NCI-H510A (cell line): ENCODE measurements around the gene SEMA5A.

Experiments used
- DNase-seq: peaks from one replicate; lab custom pipeline; 2025; lab: John Stamatoyannopoulos, UW

The SEMA5A gene, protein sequence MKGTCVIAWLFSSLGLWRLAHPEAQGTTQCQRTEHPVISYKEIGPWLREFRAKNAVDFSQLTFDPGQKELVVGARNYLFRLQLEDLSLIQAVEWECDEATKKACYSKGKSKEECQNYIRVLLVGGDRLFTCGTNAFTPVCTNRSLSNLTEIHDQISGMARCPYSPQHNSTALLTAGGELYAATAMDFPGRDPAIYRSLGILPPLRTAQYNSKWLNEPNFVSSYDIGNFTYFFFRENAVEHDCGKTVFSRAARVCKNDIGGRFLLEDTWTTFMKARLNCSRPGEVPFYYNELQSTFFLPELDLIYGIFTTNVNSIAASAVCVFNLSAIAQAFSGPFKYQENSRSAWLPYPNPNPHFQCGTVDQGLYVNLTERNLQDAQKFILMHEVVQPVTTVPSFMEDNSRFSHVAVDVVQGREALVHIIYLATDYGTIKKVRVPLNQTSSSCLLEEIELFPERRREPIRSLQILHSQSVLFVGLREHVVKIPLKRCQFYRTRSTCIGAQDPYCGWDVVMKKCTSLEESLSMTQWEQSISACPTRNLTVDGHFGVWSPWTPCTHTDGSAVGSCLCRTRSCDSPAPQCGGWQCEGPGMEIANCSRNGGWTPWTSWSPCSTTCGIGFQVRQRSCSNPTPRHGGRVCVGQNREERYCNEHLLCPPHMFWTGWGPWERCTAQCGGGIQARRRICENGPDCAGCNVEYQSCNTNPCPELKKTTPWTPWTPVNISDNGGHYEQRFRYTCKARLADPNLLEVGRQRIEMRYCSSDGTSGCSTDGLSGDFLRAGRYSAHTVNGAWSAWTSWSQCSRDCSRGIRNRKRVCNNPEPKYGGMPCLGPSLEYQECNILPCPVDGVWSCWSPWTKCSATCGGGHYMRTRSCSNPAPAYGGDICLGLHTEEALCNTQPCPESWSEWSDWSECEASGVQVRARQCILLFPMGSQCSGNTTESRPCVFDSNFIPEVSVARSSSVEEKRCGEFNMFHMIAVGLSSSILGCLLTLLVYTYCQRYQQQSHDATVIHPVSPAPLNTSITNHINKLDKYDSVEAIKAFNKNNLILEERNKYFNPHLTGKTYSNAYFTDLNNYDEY

DNA sequence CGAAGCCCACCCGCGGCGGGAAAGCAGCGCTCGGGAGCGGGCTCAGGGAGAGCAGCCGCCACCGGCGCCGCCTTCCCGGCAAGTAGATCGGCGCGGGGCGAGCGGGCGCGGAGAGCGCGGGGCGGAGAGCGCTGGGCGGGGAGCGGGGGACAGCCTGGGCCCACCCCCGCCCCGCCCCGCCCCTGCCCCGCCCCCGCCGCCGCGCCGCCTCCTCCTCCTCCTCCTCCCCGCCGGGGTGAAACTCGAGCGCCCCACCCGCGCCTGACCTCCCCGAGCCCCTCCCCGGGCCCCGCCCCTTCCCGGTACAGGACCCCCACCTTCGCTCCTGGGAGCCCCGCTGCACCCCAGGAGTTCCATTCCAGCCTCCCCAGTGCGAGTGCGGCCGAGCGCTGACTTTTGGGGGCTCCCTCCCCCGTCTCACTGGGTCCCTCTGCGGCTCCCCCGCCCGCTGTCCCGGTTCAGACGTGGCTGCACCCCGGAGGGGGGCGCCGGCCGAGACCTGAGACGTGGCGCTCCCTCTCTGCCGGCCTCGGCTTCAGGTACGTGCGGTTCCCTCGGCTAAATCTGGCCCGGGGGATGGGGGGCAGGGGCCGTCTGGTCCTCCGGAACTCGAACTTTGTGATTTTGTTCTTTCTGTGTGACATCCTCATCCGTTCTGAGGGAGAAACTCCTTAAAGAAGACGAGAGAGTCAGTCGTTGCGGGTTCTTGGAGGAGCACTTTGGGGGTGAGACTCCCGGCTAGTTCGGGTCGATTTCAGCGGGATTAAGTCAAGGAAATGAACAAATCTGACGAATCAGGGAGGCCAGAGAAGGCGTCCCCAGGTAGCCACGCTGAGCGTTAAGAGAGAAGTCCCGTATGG, at the start of gene SEMA5A:
TSS of gene SEMA5A (minus strand) at position 84 of the 860 bp plus-strand sequence. CDS start 166,129 bp downstream, outside the sequence.
- DNase-seq: no peak

- no peak for DNase-seq
Observed at GRCh38 chr5:9594913-9595312, 49.0 kb upstream of the SEMA5A start.

GRCh38 chr5:9589049-9589835, 43.4 kb upstream of the SEMA5A start:
- DNase-seq: no peak

DNA sequence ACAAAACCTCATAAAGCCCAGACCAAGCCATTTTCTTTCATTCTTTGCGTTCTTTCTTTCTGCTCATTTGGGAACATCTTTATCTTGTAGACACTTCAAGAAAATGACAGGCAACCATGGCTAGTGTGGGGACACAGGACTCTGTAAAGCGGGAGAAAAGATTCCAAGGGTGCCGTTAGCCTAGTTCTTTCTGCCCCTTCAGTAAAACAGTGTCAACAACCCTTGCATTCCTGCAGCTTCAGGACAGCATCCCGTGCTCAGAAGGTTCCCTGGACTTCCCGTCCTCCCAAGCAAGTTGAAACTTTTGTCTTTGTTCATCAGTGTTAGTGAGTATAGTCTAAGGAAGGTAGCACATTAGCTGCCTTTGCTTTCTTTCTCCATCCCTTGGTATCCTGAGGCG, 42.4 kb upstream of the SEMA5A start:
- DNase-seq: no peak

GRCh38 chr5:9587135-9587534, 41.3 kb upstream of the SEMA5A start:
- DNase-seq: no peak

DNA sequence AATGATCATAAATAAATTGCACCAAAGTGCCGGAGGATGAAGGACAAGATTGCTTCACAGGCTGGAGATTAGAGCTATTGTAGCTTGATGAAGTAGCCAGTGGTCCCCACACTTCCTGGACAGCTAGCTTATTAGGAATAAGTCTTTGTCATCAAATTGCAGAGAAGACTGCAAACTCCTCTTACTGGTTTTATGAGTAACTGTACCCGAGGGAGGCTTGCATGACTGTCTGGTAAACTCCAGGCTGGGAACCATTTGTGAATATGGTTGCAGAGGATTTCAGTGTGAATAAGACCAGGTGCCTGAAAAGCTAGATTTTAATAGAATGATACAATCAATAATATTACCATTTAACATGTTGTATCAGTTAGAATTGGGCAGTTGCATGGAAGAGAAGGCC, 36.5 kb upstream of the SEMA5A start:
- no peak for DNase-seq

DNA sequence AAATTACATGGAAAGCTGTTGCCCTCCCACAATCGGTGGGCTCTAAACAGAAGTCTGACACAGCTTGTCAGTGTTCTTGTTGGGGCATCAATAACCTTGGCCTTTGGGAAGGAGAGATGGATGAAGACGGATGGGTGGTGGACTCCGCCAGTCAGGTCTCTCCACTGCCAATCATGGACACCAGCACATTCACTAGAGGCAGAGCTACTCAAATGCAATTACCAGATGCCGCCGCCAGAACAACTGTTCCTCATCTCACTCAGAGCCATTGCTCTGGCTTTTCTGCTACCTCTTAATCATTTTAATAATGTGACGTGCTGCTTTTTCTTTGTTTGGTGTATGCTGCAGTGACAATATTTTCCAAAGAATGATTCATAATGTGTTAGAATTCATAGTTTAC, 27.9 kb upstream of the SEMA5A start:
- DNase-seq: no peak

DNA sequence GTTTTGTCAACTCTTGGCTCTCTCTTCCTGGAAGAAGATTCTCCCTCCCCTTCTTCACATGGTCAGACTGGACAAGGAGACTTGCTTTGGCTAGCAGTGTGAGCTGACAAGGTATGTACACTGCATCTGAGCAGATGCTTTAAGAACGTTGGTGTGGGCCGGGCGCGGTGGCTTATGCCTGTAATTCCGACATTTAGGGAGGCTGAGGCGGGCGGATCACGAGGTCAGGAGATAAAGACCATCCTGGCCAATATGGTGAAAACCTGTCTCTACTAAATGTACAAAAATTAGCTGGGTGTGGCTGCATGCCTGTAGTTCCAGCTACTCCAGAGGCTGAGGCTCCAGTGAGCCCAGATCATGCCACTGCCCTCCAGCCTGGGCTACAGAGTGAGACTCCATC, 26.4 kb upstream of the SEMA5A start:
- no peak for DNase-seq

GRCh38 chr5:9570876-9571275, 25.0 kb upstream of the SEMA5A start:
- no peak for DNase-seq

DNA sequence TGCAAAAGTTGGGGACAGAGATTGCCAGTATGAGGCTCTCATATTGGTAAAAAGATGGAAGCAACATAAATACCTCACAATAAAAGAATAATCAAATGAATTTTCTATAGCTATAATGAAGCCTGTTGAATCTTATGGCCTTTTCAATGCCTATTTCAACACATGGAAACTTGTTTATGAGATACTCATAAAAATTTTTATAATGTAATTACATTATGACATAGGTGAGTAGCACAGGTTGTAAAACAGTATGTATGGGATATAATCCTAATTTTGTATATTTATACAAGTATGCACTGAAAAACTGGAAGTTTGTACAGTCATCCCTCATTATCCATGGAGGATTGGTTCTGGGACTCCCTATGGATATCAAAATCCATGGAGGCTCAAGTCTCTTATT, 21.2 kb upstream of the SEMA5A start:
- DNase-seq: no peak

GRCh38 chr5:9564752-9565151, 18.9 kb upstream of the SEMA5A start:
- no peak for DNase-seq

DNA sequence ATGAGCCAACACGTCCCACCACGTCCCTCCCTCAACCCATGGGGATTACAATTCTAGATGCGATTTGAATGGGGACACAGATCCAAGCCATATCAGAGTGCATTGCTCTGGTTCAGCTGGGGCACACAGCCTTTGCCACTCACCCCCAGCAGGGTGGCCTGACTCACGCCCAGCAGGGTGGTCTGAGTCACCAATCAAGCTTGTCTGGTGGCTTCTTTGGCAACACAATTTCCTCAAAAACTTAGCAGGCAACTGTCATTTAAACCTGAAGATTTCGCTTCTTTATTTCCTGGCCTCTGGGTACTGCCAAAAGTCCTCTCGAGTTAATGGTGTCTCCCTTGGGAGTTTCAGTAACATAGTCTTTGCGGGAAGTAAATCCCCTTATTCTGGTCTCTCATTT, 16.3 kb upstream of the SEMA5A start:
- DNase-seq: no peak

DNA sequence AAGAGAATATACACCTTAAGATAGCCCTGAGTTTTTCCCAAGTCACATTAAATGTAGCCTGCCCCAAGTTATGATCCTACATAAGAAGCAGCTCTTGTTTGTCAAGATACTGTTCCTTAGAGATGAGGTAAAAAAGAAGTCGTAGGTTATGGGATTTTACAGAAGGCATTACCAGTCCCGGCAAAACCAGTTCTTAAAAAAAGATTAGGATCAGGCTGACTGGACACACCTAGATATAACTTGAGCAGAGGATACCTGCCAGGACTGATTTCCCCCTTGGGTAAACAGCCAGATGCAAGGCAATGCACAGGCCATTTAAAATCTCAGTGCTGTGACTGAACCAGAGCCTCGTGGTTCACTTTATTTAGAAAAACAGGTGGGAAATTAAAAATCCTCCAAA, 14.1 kb upstream of the SEMA5A start:
- DNase-seq: no peak

- no peak for DNase-seq
Observed at GRCh38 chr5:9558319-9558965, 12.6 kb upstream of the SEMA5A start.

GRCh38 chr5:9557696-9558095, 11.8 kb upstream of the SEMA5A start:
- DNase-seq: no peak

DNA sequence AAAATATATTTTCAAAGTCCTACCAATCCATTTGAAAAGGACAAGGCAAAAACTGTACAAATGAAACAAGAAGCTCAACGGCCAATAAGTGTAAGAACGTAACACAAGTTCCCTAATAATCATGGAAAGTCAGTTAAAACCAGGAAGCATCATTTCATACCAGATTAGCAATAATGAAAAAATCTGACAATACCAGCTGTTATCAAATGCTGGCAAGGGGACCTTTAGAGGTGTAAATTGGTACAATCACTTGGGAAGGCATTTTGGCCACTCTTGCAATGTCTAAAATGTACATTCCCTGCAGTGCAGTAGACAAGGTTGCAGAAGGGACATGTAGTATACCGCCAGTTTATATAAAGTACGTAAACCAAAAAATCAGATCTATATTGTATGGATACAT, 10.1 kb upstream of the SEMA5A start:
- no peak for DNase-seq

DNA sequence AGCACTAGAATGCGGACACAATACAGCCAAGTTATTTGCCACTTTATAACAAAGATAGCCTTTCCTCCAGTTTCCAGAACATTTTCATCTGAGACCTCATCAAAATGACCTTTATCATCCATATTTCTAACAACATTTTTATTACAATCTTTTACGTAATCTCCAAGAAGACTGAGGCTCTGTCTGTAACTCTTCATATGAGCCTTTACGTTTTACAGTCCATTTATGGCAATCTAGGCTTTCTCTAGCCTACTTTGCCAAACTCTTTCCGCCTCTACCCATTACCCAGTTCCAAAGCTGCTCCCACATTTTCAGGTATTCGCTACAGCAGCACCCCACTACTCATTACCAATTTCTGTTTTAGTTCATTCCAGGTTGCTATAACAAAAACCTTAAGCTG, 8.2 kb upstream of the SEMA5A start:
- DNase-seq: no peak

DNA sequence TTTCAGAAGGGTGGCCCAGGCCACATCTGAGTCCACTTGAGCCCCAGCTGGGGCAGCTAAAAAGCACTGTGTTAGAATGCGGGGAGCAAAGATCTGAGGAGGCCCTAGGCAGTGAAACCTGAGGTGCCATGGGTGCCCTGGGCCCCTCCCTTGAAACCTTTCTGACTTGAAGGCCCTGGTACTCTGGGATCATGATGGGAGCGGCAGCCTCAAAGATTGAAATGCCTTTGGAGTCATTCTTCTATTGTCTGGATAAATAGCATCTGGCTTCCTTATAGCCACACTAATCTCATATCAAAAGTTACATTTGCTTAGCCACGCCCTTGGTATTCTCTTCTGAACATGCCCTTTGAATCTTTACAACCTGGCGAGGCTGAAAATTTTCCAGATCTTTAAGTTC, 7.7 kb upstream of the SEMA5A start:
- DNase-seq: no peak

DNA sequence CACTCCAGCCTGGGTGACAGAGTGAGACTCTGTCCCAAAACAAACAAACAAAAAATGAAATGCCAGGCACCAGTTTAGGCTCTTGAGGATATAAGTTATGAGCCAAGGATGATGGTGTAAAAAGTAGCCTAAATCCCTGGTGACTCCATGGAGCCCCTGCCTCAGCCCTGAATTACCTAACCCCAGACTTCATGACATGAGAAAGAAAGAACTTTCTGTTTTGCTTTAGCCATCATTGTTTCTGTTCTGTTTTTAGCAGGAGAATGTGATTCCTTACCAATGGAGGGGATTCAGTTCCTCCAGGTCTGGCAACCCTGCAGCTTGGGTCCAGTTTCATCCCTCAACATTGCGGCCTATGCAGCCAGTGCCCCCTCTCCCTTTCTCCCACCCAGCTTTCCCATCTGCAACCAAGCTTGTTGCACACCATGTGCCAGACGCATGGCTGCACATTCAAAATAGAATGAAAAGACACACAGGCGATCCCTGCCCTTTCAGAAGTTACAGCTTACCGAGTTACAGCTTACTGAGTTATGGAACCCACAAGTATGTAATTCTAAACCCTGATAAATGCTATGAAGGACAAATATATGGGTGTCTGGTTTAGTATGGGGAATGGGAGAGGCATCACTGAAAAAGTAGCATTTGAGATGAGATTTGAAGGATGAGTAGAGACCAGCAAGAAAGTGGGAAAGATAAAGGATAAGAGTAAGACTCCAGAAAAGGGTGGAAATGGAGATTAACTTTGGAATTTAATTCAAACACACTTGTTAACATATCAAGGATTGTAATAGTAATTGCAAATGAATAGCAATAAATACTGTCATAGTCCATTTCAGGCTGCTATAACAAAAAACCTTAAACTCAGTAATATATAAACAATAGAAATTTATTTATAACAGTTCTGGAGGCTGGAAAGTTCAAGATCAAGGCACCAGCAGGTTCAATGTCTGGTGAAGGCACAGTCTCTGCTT, 6.0 kb upstream of the SEMA5A start:
- DNase-seq: no peak
